Heart left ventricle (tissue), 13 donors: Measurements from ENCODE around the gene CNOT6L.

Experiments used
- CTCF ChIP-seq, 12 donors: fragments of 200-600 bp; sonication (generic) in 4 of 12; IDR thresholded peaks; one replicate each; pipeline versions ENCODE4 v1.5.0 to v1.8.0; 2018 to 2022; ENCODE audit warnings: antibody characterized with exemption in 12 of 12, mild to moderate bottlenecking in 5 of 12
- POLR2A ChIP-seq, 2 donors: fragments of 450-650 bp; IDR thresholded peaks; one replicate each; pipeline ENCODE4 v1.6.1; 2017; ENCODE audit warnings: antibody characterized with exemption in 2 of 2, mild to moderate bottlenecking in 2 of 2, moderate library complexity in 2 of 2
- donor health status: ischemic (EF 13 %, LVEDD 7.1; RV severe dilation, severe dysfunction).
- donor health status: DM: no; HTN: yes; CAD: no.
- donor health status: DM: no; HTN: no; CAD: no.
- donor health status: ischemic (EF 25% LVEDD 6.9; RV normal size, moderate dysfunction).
- donor health status: ischemic (EF 25% LVEDD 5.7; RV mildly dilated, moderate dysfunction).
- donor health status: ischemic (EF 35%, LVEDD 5.7; RV mildly dilated, moderate dysfunction).
- donor health status: nonischemic (EF 11% LVEDD 7.7; RV severe dilation, severe dysfunction).
- donor health status: DM: yes; HTN: yes; CAD: no.
- donor health status: PGD.
- donor health status: ischemic (EF 29% LVEDD 5.4; RV normal size, mild dysfunction).
- donor health status: nonischemic (EF 23%, LVEDD 6.1; RV moderate dilation, normal function).

GRCh38 chr4:77697860-77698590 is 121.1 kb downstream of the CNOT6L start:
- TF ChIP-seq CTCF (IDR thresholded peaks at IDR 0.05) (peak in 7 of 12 donors; percentile 15 to 50 (median 33)), POLR2A (IDR thresholded peaks at IDR 0.05) (no peak)
